GM18517 (cell line): Measurements from ENCODE around the gene BTBD6.

Source experiments
- ATAC-seq: cut with Tn5 transposase; IDR thresholded peaks from one replicate; pipeline ENCODE4 v1.9.1; 2021; ENCODE audit warnings: mild to moderate bottlenecking, moderate library complexity; ENCODE audit not compliant: unreplicated experiment

The BTBD6 gene

GRCh38 chr14:105211086-105211757 is 37.1 kb upstream of the BTBD6 start:
- no peak for ATAC-seq

- no peak for ATAC-seq
These were observed 36.6 kb upstream of the BTBD6 start for GRCh38 chr14:105211758-105212089.

- ATAC-seq = no peak
These were observed 35.6 kb upstream of the BTBD6 start for GRCh38 chr14:105212541-105213300.

DNA sequence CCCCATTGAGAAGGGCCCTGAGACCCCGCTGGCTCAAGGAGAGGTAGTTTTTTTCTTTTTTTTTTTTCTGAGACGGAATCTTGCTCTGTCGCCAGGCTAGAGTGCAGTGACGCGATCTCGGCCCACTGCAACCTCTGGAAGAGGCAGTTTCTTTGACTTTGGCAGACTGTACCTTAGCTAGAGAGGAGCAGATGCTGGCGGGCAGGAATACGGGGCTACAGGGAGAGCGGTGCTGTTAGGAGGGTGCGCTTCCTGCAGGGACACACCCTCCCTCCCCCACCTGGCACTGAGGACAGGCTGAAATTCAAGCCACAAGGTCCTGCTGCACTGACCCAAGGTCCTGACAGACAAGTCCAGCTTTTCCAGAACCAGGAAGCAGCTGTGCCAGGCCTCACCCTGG is 35.0 kb upstream of the BTBD6 start:
- no peak for ATAC-seq

GRCh38 chr14:105214324-105214915 is 33.9 kb upstream of the BTBD6 start:
- ATAC-seq = no peak

GRCh38 chr14:105215602-105216001 is 32.7 kb upstream of the BTBD6 start:
- ATAC-seq = no peak

DNA sequence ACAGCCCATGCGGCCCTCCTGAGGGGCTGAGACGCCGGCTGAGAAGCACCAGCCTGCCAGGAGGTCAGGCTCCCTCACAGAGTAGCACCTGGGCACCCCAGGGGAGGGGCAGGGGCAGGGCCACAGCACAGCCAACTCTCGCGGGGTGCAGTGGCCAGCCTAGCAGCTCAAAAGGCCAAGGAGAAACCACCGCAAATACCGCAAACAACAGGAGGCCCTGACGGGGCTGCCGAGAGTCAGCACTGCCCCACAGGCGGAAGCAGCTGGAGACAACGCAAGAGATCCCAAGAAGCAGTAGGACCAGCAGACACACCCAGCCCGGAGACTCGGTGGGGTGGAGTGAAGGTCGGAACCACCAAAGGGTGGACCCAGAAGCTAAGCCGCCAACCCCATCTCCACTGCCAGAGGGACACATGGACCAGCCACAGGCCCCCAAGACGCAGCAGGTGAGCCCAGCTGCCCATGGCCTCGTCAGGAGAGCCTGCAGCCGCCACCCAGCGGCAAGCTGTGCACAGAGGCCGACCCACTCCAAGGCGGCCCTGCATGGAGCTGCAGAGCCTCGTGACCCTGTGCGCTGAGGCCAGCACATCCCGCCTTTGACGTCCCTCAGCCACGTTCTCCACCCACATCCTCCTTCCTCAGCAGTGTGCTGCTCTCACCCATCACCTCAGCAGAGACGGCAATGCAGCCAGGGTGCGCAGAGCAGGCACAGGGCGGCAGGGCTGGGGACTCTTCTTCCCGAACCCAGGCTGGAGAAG is 31.7 kb upstream of the BTBD6 start:
- ATAC-seq = no peak

- ATAC-seq = no peak
These were observed 30.6 kb upstream of the BTBD6 start for GRCh38 chr14:105217774-105218173.

DNA sequence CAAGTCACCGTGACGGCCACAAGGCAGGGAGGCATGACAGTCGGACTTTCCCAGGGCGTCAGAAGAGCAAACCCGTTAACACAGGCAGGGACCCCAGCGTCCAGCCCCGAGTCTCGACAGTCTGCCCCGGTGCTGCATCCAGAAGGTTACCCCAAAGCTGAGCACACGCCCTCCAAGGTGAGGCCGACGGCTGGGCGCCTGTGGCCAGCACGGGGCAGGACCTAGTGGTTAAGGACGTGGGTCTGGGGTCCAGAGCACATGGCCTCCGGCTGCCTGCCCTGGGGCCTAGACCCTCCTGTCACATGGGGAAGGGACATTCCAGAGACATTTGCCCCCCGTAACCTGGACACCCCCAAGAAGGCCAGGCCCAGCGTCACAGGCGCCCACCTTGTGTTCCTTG is 29.7 kb upstream of the BTBD6 start:
- no peak for ATAC-seq

GRCh38 chr14:105219043-105219612 is 29.2 kb upstream of the BTBD6 start:
- no peak for ATAC-seq

- no peak for ATAC-seq
These were observed 28.6 kb upstream of the BTBD6 start for GRCh38 chr14:105219753-105220152.

DNA sequence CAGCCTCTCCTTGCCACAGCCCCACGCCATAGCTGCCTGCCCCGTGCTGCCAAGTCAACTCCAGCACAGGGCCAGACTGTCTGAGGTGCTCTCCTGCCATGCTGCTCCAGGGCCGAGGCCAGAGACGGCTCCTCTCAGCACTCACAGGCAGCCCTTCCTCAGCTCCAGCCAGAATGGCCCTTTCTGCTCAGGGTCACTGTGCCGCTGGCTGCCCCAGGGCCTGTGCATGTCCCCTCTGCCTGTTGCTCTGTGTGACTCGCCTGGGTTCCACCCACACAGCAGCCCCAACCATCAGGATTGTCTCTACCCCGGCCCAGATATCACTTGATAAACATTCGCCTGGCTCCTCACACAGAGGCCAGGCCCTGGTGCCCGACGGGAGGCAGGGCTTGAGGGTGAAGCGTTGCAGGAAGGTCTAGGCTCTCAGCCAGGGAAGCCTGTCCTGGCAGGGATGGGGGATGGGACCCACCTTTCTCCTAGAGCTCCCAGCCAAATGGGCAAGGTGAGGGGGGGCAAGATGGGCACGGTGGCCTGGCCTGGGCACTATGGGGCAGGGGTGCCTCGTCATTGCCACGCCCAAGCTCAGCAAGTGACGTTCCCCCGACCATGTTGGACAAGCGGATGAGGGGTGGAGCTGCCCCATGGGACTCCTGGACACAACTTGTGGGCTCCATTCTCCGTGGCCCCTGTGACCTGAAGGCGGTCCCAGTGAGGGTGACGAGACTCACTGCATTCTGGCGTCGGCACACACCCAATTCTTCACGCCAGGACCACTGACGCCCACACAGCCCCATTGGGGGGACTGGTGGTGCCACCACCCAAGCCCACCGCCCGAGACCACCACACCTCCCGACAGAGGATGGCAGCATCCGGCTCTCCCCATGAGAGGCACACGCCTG is 27.4 kb upstream of the BTBD6 start:
- no peak for ATAC-seq

GRCh38 chr14:105221598-105222178 is 26.6 kb upstream of the BTBD6 start:
- no peak for ATAC-seq

DNA sequence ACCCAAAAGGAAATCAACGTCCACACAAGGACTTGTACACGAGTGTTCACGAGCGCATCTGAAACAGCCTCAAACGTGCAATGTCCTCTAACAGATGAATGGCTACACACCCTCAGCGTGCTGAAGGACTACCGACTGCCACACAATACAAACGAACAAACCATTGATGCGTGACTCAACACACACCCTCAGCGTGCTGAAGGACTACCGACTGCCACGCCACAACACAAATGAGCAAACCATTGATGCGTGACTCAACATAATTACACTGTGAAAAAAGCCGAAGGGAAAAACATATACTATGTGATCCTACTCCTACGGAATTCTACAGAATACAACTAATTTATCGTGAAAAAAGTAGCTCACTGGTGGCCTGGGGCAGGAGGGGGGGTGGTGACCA is 25.1 kb upstream of the BTBD6 start:
- ATAC-seq = no peak

GRCh38 chr14:105223770-105224544 is 24.4 kb upstream of the BTBD6 start:
- no peak for ATAC-seq

- ATAC-seq = no peak
These were observed 23.3 kb upstream of the BTBD6 start for GRCh38 chr14:105224845-105225570.

DNA sequence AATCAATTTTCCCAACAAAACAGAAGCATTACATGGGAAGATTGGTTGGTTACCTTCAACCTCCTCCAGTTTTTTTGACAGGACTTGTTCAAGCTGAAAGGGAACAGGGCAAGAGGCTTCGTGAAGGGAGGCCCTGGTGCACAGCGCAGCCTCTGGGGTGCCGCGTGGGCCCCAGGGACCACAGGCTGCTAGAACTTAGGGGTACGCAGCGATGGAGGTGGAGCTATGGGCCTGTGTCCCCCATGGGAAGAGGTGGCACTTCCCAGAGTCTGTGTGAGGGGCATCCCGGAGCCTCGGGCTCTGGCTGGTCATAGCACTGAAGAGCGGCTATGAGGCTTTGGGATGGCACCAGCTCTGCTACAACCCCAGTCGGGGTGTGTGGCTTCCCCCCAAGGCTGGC is 22.1 kb upstream of the BTBD6 start:
- no peak for ATAC-seq

- ATAC-seq = no peak
These were observed 21.0 kb upstream of the BTBD6 start for GRCh38 chr14:105227346-105227745.
